GM12891 (cell line): Measurements from ENCODE around the gene UBASH3B.

Experiments used
- DNase-seq: peaks from one replicate; pipeline ENCODE4 v3.0.0; 2011; ENCODE audit warnings: low spot score; ENCODE audit not compliant: insufficient read length
- FAIRE-seq: peaks from 2 replicates; lab custom pipeline; 2011; peaks lifted over from hg19 to GRCh38; lab: Jason Lieb, UNC
- PAX5 ChIP-seq: IDR thresholded peaks from 2 replicates; pipeline ENCODE4 v1.6.1; 2011; ENCODE audit warnings: low read length, moderate library complexity, mild to moderate bottlenecking; ENCODE audit not compliant: insufficient read depth, severe bottlenecking
- POLR2A ChIP-seq: IDR thresholded peaks from 2 replicates; pipeline ENCODE4 v1.6.1; 2011; ENCODE audit warnings: low read depth, low read length, control low read depth
- POLR2AphosphoS5 ChIP-seq: IDR thresholded peaks from 2 replicates; pipeline ENCODE4 v1.6.1; 2011; ENCODE audit warnings: low read depth, low read length, control low read depth
- POU2F2 ChIP-seq: IDR thresholded peaks from 2 replicates; pipeline ENCODE4 v1.6.1; 2011; ENCODE audit warnings: low read depth, mild to moderate bottlenecking, control low read depth, low read length, moderate library complexity
- SPI1 ChIP-seq: IDR thresholded peaks from 2 replicates; pipeline ENCODE4 v1.6.1; 2011; ENCODE audit warnings: low read depth, low read length, control low read depth
- TAF1 ChIP-seq: IDR thresholded peaks from 2 replicates; pipeline ENCODE4 v1.6.1; 2011; ENCODE audit warnings: low read depth, low read length, control low read depth

Gene UBASH3B

GRCh38 chr11:122758974-122759373 is 103.5 kb downstream of the UBASH3B start:
- DNase-seq = no peak
- peak; percentile 54 for FAIRE-seq
- no peak for TF ChIP-seq TAF1
- TF ChIP-seq POLR2AphosphoS5 = no peak
- TF ChIP-seq POU2F2 = no peak
- no peak for TF ChIP-seq PAX5
- TF ChIP-seq SPI1 = no peak
- TF ChIP-seq POLR2A = no peak

GRCh38 chr11:122763108-122763507 is 107.6 kb downstream of the UBASH3B start:
- TF ChIP-seq SPI1 (no peak), TAF1 (no peak), PAX5 (no peak), POLR2A (no peak), POU2F2 (no peak), POLR2AphosphoS5 (no peak)
- no peak for DNase-seq
- no peak for FAIRE-seq

- no peak for DNase-seq
- TF ChIP-seq POLR2A = no peak
- no peak for TF ChIP-seq TAF1
- no peak for TF ChIP-seq POLR2AphosphoS5
- no peak for FAIRE-seq
These were observed 109.0 kb downstream of the UBASH3B start for GRCh38 chr11:122764371-122765090.

- no peak for TF ChIP-seq POLR2A
- no peak for TF ChIP-seq POU2F2
- TF ChIP-seq POLR2AphosphoS5 = no peak
- no peak for TF ChIP-seq TAF1
- no peak for TF ChIP-seq SPI1
- TF ChIP-seq PAX5 = no peak
- FAIRE-seq = peak; percentile 75
- DNase-seq = no peak
These were observed 110.1 kb downstream of the UBASH3B start for GRCh38 chr11:122765487-122766131.

GRCh38 chr11:122769126-122769780 is 113.7 kb downstream of the UBASH3B start:
- DNase-seq (no peak), FAIRE-seq (no peak)
- TF ChIP-seq SPI1 (no peak), POLR2AphosphoS5 (no peak), PAX5 (no peak), POU2F2 (no peak), TAF1 (no peak), POLR2A (no peak)

- TF ChIP-seq POU2F2 (no peak), POLR2AphosphoS5 (no peak), TAF1 (no peak), POLR2A (no peak), PAX5 (no peak), SPI1 (no peak)
- DNase-seq = no peak
- peak; percentile 16 for FAIRE-seq
These were observed 117.4 kb downstream of the UBASH3B start for GRCh38 chr11:122772945-122773344.

- DNase-seq (no peak), FAIRE-seq (no peak)
- TF ChIP-seq PAX5 = no peak
- no peak for TF ChIP-seq SPI1
- no peak for TF ChIP-seq POU2F2
- TF ChIP-seq POLR2AphosphoS5 = no peak
- TF ChIP-seq TAF1 = no peak
- no peak for TF ChIP-seq POLR2A
These were observed 118.3 kb downstream of the UBASH3B start for GRCh38 chr11:122773781-122774266.

GRCh38 chr11:122775675-122776271 is 120.3 kb downstream of the UBASH3B start:
- FAIRE-seq (no peak), DNase-seq (no peak)
- no peak for TF ChIP-seq SPI1
- no peak for TF ChIP-seq POU2F2
- TF ChIP-seq TAF1 = no peak
- TF ChIP-seq PAX5 = no peak
- no peak for TF ChIP-seq POLR2A
- TF ChIP-seq POLR2AphosphoS5 = no peak
